Measurements from ENCODE around the gene NPHS2.
"Not testable (repeated sequence)": the region's sequence is repeated elsewhere in the genome, so short reads cannot be mapped to it uniquely, and the experiment has no call there.

Gene NPHS2

DNA sequence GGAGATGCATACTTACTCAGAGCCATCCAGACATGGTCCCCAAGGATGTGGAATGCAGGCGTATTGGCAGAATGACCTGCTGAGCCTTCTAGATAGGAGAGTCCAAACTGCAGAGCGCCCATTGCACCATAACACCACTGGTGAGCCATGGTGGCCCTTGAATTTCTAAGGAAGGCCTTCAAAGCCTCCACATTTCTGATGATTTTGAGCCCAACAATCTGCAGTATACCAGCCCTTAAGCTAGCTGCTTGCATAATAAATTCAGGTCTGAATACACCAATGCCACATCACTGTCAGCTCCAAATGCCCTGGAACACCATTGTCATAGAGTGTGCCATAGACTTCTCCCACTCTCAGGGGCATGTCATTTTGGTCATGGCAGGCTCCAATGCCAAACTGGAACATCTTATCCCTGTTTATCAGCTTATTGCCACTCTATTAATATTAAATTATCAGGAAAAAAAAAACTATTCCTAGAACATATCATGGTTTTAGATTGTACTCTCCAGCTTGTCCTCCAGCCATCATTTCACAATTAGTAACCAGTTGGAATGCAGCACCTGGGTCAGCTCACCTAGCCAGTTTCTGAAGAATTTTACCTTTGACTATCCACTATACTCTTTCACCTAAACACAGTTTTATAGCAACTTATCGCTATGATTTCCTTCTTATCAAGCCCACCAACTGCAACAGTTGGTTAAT, 26.9 kb downstream of the NPHS2 start:
- in situ Hi-C loops (cut with HindIII; ENCODE audit: low sequenced_read_pairs) = no loop called here
- H3K4me3 ChIP-seq (ENCODE audit: low read depth, low read length) = no peak overlapping the region
- TF ChIP-seq, protein P1, sequence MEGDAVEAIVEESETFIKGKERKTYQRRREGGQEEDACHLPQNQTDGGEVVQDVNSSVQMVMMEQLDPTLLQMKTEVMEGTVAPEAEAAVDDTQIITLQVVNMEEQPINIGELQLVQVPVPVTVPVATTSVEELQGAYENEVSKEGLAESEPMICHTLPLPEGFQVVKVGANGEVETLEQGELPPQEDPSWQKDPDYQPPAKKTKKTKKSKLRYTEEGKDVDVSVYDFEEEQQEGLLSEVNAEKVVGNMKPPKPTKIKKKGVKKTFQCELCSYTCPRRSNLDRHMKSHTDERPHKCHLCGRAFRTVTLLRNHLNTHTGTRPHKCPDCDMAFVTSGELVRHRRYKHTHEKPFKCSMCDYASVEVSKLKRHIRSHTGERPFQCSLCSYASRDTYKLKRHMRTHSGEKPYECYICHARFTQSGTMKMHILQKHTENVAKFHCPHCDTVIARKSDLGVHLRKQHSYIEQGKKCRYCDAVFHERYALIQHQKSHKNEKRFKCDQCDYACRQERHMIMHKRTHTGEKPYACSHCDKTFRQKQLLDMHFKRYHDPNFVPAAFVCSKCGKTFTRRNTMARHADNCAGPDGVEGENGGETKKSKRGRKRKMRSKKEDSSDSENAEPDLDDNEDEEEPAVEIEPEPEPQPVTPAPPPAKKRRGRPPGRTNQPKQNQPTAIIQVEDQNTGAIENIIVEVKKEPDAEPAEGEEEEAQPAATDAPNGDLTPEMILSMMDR (IDR thresholded peaks at IDR 0.05; ENCODE audit: low read depth, low read length) = no peak
- DNase-seq (ENCODE audit: low read depth, low spot score) = no peak

GRCh38 chr1:179547021-179547535, 28.7 kb downstream of the NPHS2 start:
- in situ Hi-C loops (cut with HindIII; ENCODE audit: low sequenced_read_pairs) = no loop called here
- H3K4me3 ChIP-seq (ENCODE audit: low read depth, low read length) = no peak overlapping the region
- TF ChIP-seq, protein P1 (IDR thresholded peaks at IDR 0.05; ENCODE audit: low read depth, low read length) = no peak
- DNase-seq (ENCODE audit: low read depth, low spot score) = no peak

DNA sequence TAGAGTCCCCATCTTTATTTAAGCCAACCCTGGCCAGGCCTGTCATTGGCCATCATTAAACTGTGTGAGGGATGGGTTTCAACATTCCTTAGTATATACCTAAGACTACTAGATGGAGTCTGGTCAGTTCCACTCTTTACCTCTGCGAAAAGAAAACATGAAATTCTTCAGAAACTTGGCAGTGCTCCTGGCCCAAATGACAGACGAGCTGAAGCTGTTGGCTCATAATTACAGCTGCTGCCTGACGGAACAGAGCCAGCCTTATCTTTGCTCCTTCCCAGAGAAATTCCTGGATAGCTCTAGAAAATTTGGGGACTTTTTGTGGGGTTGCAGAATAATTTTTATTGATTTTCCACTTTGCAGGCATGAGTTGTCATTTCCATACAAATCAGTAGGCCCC, 30.4 kb downstream of the NPHS2 start:
- TF ChIP-seq, protein P1 (IDR thresholded peaks at IDR 0.05; ENCODE audit: low read depth, low read length) = no peak
- in situ Hi-C loops (cut with HindIII; ENCODE audit: low sequenced_read_pairs) = no loop called here
- no peak for DNase-seq (ENCODE audit: low read depth, low spot score)
- no peak overlapping the region for H3K4me3 ChIP-seq (ENCODE audit: low read depth, low read length)

DNA sequence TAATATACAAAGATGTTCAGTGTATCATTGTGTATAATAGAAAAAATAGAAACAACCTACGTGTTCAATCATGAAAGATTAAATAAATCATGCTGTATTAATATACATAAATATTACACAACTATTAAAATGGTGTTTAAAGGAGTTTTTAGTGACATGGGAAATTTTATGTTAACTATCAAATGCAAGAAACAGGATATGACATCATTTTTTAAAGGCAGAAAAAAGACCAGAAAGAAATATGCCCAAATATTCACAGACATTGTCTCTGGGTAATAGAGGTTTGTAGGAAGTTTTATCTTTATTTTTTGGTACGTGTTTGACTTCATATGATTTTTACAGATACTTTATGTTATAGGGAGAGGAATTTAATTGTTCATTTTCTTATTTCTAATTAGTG, 34.0 kb downstream of the NPHS2 start:
- in situ Hi-C loops (cut with HindIII; ENCODE audit: low sequenced_read_pairs) = no loop called here
- H3K4me3 ChIP-seq (ENCODE audit: low read depth, low read length) = no peak overlapping the region
- TF ChIP-seq, protein P1 (IDR thresholded peaks at IDR 0.05; ENCODE audit: low read depth, low read length) = no peak

GRCh38 chr1:179530352-179530751, 45.4 kb downstream of the NPHS2 start:
- no peak for DNase-seq (ENCODE audit: low read depth, low spot score)
- in situ Hi-C loops (cut with HindIII; ENCODE audit: low sequenced_read_pairs) = no loop called here
- H3K4me3 ChIP-seq (ENCODE audit: low read depth, low read length) = no peak overlapping the region
- TF ChIP-seq, protein P1 (IDR thresholded peaks at IDR 0.05; ENCODE audit: low read depth, low read length) = no peak

More for the DNA sequence above, 34.0 kb downstream of the NPHS2 start:
- DNase-seq (ENCODE audit: low read depth, low spot score) = no peak

GRCh38 chr1:179529482-179530195, 46.1 kb downstream of the NPHS2 start:
- no peak overlapping the region for H3K4me3 ChIP-seq (ENCODE audit: low read depth, low read length)
- no peak for DNase-seq (ENCODE audit: low read depth, low spot score)
- in situ Hi-C loops (cut with HindIII; ENCODE audit: low sequenced_read_pairs) = no loop called here
- TF ChIP-seq, protein P1 (IDR thresholded peaks at IDR 0.05; ENCODE audit: low read depth, low read length) = no peak

GRCh38 chr1:179518544-179518943, 57.2 kb downstream of the NPHS2 start:
- DNase-seq (ENCODE audit: low read depth, low spot score); in situ Hi-C loops (cut with HindIII; ENCODE audit: low sequenced_read_pairs): not testable (repeated sequence)

More at GRCh38 chr1:179518544-179518943, 57.2 kb downstream of the NPHS2 start:
- not testable (repeated sequence) for H3K4me3 ChIP-seq (ENCODE audit: low read depth, low read length)

All from astrocyte of the spinal cord (primary cell).